OCI-LY1 (cell line): ENCODE measurements around the gene ASTL.

Source experiments
- H2AFZ ChIP-seq: fragments of 200-600 bp; sonication (generic), shearing (Covaris generic); 2 replicates; pipeline ENCODE4 v1.6.0; 2014; ENCODE audit warnings: antibody characterized with exemption, mild to moderate bottlenecking, low read length
- H3F3A ChIP-seq: fragments of 200-600 bp; sonication (generic), shearing (Covaris generic); 2 replicates; pipeline ENCODE4 v1.6.0; 2014; ENCODE audit warnings: mild to moderate bottlenecking, antibody characterized with exemption, low read length, moderate library complexity; ENCODE audit not compliant: insufficient read depth
- H3K27ac ChIP-seq: fragments of 200-600 bp; sonication (generic); 2 replicates; pipeline ENCODE4 v1.5.1; 2014; ENCODE audit warnings: low read length, mixed run types, mild to moderate bottlenecking, low read depth; ENCODE audit not compliant: poor library complexity, severe bottlenecking
- H3K27me3 ChIP-seq: fragments of 200-600 bp; sonication (generic); 2 replicates; pipeline ENCODE4 v1.6.0; 2014; ENCODE audit warnings: antibody characterized with exemption, mild to moderate bottlenecking, low read length, moderate library complexity; ENCODE audit not compliant: insufficient read depth
- H3K36me3 ChIP-seq: fragments of 200-600 bp; sonication (generic); 2 replicates; pipeline ENCODE4 v1.6.1; 2014; ENCODE audit warnings: mild to moderate bottlenecking, antibody characterized with exemption, low read length, moderate library complexity, mixed read lengths; ENCODE audit not compliant: insufficient read depth
- H3K4me1 ChIP-seq: fragments of 200-600 bp; sonication (generic); 2 replicates; pipeline ENCODE4 v1.5.1; 2014; ENCODE audit warnings: mild to moderate bottlenecking, low read length, moderate library complexity; ENCODE audit not compliant: insufficient read depth, severe bottlenecking
- H3K4me2 ChIP-seq: fragments of 200-600 bp; sonication (generic), shearing (Covaris generic); 2 replicates; pipeline ENCODE4 v1.6.1; 2014; ENCODE audit warnings: low read length
- H3K4me3 ChIP-seq: fragments of 200-600 bp; sonication (generic); 2 replicates; pipeline ENCODE4 v1.5.1; 2014; ENCODE audit warnings: low read length, low read depth, mild to moderate bottlenecking, mixed read lengths; ENCODE audit not compliant: poor library complexity, severe bottlenecking
- H3K79me2 ChIP-seq: fragments of 200-600 bp; shearing (Covaris generic); 2 replicates; pipeline ENCODE4 v1.6.1; 2016; ENCODE audit warnings: mixed run types, low read length, mixed read lengths; ENCODE audit not compliant: insufficient read depth
- H3K9ac ChIP-seq: fragments of 200-600 bp; sonication (generic), shearing (Covaris generic); 2 replicates; pipeline ENCODE4 v1.6.1; 2014; ENCODE audit warnings: mild to moderate bottlenecking, low read length, mixed read lengths
- H3K9me2 ChIP-seq: fragments of 200-600 bp; sonication (generic), shearing (Covaris generic); 2 replicates; pipeline ENCODE4 v1.6.1; 2014; ENCODE audit warnings: low read depth, mild to moderate bottlenecking, low read length, mixed read lengths
- H3K9me3 ChIP-seq: fragments of 200-600 bp; shearing (Covaris generic); 2 replicates; pipeline ENCODE4 v1.6.1; 2014; ENCODE audit warnings: low read length, mixed read lengths
- H4K20me1 ChIP-seq: fragments of 200-600 bp; sonication (generic), shearing (Covaris generic); 2 replicates; pipeline ENCODE4 v1.6.0; 2016; ENCODE audit warnings: mild to moderate bottlenecking, low read length; ENCODE audit not compliant: insufficient read depth
- EZH2 ChIP-seq: fragments of 200-600 bp; sonication (generic), shearing (Covaris generic); IDR thresholded peaks from 2 replicates; pipeline ENCODE4 v1.8.0; 2017; ENCODE audit warnings: borderline replicate concordance, mixed run types, mild to moderate bottlenecking, antibody characterized with exemption, low read length, moderate library complexity, mixed read lengths
- TF ChIP-seq, protein P1 (sequence below): fragments of 200-600 bp; sonication (generic), shearing (Covaris generic); IDR thresholded peaks from 2 replicates; pipeline ENCODE4 v1.5.1; 2017; ENCODE audit warnings: mild to moderate bottlenecking, antibody characterized with exemption, low read length, moderate library complexity, mixed read lengths

Gene ASTL

DNA sequence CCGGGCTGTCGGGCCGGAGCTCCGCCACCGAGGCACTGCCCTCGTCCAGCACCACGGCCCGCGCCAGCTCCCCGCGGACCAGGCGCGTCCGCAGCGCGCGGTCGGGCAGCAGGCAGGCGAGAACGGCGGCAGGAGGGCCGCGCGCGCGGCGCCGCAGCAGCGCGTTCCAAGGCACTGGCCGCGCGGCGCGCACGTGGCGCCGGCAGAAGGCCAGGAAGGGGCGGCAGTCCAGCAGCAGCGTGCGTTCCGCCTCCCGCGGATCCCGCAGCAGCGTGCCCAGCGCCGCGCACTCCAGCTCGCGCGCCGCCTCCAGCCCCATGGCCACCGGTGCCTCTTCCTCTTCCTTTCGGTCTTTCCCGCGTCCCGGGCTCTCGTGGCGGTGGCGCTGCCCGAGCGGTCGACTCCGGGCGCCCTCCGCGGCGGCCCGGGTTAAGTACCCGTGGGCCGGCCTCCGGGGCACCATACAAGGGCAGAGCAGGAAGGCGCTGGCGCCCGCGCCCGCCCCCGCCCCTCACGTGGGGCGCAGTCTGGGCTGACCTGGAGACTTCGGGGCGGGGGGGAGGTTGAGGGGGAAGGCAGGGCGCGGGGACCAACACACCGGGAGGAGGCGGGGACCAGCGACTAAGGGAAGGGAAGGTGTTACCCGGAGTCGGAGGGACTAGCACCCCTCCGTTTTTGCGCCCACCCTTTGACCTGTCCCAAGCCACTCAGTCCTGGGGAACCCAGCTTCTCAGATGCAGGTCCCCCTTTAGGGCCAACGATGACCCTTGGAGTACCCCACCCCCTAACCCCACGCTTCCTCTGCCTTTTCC, 6.9 kb upstream of the ASTL start, which contains the start of gene DUSP2:
Gene DUSP2 (minus strand): TSS at position 405 of the 812 bp plus-strand sequence. CDS start 86 bp downstream, at position 319.
- H3K4me1 ChIP-seq, result peaks cover 66% of the 10 kb centered on the region
- no peaks in the 10 kb centered on the region for H3K9me3 ChIP-seq
- TF ChIP-seq, protein P1, sequence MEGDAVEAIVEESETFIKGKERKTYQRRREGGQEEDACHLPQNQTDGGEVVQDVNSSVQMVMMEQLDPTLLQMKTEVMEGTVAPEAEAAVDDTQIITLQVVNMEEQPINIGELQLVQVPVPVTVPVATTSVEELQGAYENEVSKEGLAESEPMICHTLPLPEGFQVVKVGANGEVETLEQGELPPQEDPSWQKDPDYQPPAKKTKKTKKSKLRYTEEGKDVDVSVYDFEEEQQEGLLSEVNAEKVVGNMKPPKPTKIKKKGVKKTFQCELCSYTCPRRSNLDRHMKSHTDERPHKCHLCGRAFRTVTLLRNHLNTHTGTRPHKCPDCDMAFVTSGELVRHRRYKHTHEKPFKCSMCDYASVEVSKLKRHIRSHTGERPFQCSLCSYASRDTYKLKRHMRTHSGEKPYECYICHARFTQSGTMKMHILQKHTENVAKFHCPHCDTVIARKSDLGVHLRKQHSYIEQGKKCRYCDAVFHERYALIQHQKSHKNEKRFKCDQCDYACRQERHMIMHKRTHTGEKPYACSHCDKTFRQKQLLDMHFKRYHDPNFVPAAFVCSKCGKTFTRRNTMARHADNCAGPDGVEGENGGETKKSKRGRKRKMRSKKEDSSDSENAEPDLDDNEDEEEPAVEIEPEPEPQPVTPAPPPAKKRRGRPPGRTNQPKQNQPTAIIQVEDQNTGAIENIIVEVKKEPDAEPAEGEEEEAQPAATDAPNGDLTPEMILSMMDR, result no peak
- TF ChIP-seq EZH2, result no peak
- H3K4me3 ChIP-seq, result peak within 1 kb of the TSS; percentile 92
- no peaks in the 10 kb centered on the region for H3F3A ChIP-seq
- no peaks in the 10 kb centered on the region for H4K20me1 ChIP-seq
- peak within 1 kb of the TSS; percentile 90 for H3K4me2 ChIP-seq
- peak within 1 kb of the TSS; percentile 90 for H3K9ac ChIP-seq
- H3K27me3 ChIP-seq, result no peaks in the 10 kb centered on the region
- H3K79me2 ChIP-seq, result no peaks in the 10 kb centered on the region
- no peak within 1 kb of the TSS for H2AFZ ChIP-seq
- no peaks in the 10 kb centered on the region for H3K9me2 ChIP-seq
- peaks cover 28% of the 10 kb centered on the region for H3K36me3 ChIP-seq
- peak within 1 kb of the TSS; percentile 91 for H3K27ac ChIP-seq

DNA sequence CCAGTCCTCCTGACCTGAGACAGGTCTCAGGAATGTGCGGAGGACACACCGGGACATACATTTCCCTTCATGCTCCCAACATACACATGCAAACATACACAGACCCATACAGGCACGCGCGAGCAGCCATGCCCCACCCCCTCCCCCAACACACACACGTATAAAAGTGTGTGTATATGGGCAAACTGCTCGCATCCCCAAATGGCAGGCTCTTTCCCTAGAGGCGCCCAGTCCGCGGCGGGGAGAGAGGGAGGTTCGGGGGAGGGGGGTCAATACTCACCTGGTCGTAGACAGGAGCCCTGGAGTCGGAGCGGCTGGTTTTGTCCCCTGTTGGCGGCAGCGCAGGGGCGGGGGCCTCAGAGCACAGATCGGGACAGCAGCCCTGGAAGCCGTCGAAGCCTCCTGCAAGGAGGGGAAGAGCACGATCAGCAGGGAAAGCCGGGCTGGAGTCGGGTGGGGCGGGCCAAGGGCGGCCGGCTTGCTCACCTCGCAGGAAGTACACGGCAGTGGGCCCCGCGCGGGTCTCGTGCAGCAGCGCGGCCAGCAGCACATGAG, 6.3 kb upstream of the ASTL start:
- Histone ChIP-seq H3K27me3 (no peaks in the 10 kb centered on the region), H3K4me3 (peak overlapping the region; percentile 92), H3K9me2 (no peaks in the 10 kb centered on the region), H3K36me3 (peaks cover 28% of the 10 kb centered on the region), H2AFZ (no peak overlapping the region), H3K79me2 (no peaks in the 10 kb centered on the region), H3K4me1 (peaks cover 66% of the 10 kb centered on the region), H4K20me1 (no peaks in the 10 kb centered on the region), H3K27ac (peak overlapping the region; percentile 55), H3K9ac (peak overlapping the region; percentile 90), H3K4me2 (peak overlapping the region; percentile 90), H3K9me3 (no peaks in the 10 kb centered on the region), H3F3A (no peaks in the 10 kb centered on the region)
- no peak for TF ChIP-seq EZH2
- TF ChIP-seq, protein P1, result no peak

DNA sequence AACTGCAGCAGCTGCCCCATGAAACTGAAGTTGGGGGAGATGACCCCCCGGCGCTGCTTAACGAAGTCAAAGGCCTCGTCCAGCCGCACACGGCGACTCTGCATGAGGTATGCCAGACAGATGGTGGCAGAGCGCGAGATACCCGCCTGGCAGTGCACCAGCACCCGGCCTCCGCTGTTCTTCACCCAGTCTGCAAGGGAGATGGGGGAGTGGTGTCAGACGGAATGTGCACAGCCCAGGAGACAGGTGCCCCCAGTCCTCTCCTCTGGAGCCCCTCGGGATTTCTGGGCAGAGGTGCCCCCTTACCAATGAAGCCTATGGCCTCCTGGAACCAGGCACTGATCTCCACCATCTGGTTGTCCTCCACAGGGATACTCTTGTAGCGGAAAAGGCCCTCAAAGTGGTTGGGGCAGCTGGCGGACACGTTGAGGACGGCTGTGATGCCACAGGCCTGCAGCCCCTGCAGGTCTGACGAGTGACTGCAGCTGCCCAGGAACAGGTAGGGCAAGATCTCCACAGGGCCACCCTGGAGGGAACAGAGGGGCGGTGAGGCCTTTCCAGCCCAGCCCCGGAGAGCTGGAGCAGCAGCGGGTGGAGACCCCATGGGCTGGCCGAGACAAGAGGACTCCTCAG, 5.7 kb upstream of the ASTL start:
- no peak overlapping the region for H2AFZ ChIP-seq
- no peak for TF ChIP-seq EZH2
- TF ChIP-seq, protein P1, result peak; percentile 32; the same call in 1 of the 2 replicates
- H3K9ac ChIP-seq, result peak overlapping the region; percentile 90

More for the DNA sequence above, 5.7 kb upstream of the ASTL start:
- peaks cover 61% of the 10 kb centered on the region for H3K4me1 ChIP-seq
- peak overlapping the region; percentile 92 for H3K4me3 ChIP-seq
- H3K9me3 ChIP-seq, result no peaks in the 10 kb centered on the region
- H3F3A ChIP-seq, result no peaks in the 10 kb centered on the region
- H3K27ac ChIP-seq, result peak overlapping the region; percentile 55
- H3K36me3 ChIP-seq, result peaks cover 28% of the 10 kb centered on the region
- no peaks in the 10 kb centered on the region for H3K27me3 ChIP-seq
- no peaks in the 10 kb centered on the region for H3K9me2 ChIP-seq
- no peaks in the 10 kb centered on the region for H3K79me2 ChIP-seq
- H4K20me1 ChIP-seq, result no peaks in the 10 kb centered on the region
- peak overlapping the region; percentile 90 for H3K4me2 ChIP-seq
